SK-N-SH (cell line): Measurements from ENCODE around the gene H2BK1. TPM values are rescaled to one million over a fixed set of nuclear protein-coding genes. Genes with fewer than 3 reads are reported as not detected.

ENCODE experiments used
- CTCF ChIA-PET: fragments of 300-600, 350-600 bp; formaldehyde crosslinking; extraction: SDS; loops from one replicate; lab custom pipeline; 2021; lab: Yijun Ruan, JAX
- POLR2A ChIA-PET: fragments of 350-600 bp; sonication (Branson Sonifier 250); formaldehyde crosslinking; extraction: SDS; loops from one replicate; lab custom pipeline; 2020; ENCODE audit warnings: antibody characterized with exemption, inconsistent platforms; lab: Yijun Ruan, JAX
- DNase-seq: peaks from one replicate; pipeline ENCODE4 v3.0.0; 2012
- H2AFZ ChIP-seq: fragments of 200-600 bp; sonication (generic); 2 replicates; pipeline ENCODE4 v1.8.1; 2016; ENCODE audit warnings: antibody characterized with exemption, mild to moderate bottlenecking, low read depth
- H3F3A ChIP-seq: fragments of 200-600 bp; sonication (generic); replicated peaks from 2 replicates; pipeline ENCODE3; 2016; ENCODE audit warnings: antibody characterized with exemption, mild to moderate bottlenecking; ENCODE audit not compliant: insufficient read depth
- H3K27ac ChIP-seq, 2 experiments: fragments of 200-500 bp in 1 of 2; fragments of 200-600 bp in 1 of 2; sonication (Bioruptor generic) in 1 of 2; sonication (generic), shearing (Covaris generic) in 1 of 2; 2 replicates each; pipeline versions ENCODE4 v1.5.1 to v1.6.1; 2014 to 2016; ENCODE audit warnings: low read depth in 2 of 2, inconsistent platforms in 1 of 2, low read length in 1 of 2, mild to moderate bottlenecking in 1 of 2, mixed read lengths in 1 of 2
- H3K27me3 ChIP-seq: fragments of 200-600 bp; sonication (generic), shearing (Covaris generic); 2 replicates; pipeline ENCODE4 v1.6.1; 2016; ENCODE audit warnings: mixed run types; ENCODE audit not compliant: insufficient read depth
- H3K36me3 ChIP-seq, 2 experiments: fragments of 200-500 bp in 1 of 2; fragments of 200-600 bp in 1 of 2; sonication (Bioruptor generic) in 1 of 2; sonication (generic) in 1 of 2; replicated peaks in 1 of 2; 2 replicates each; pipeline versions ENCODE3 to v1.5.1; 2014 to 2016; ENCODE audit warnings: low read length in 1 of 2, mild to moderate bottlenecking in 1 of 2; ENCODE audit not compliant: insufficient read depth in 2 of 2, control insufficient read depth in 1 of 2
- H3K4me1 ChIP-seq, 2 experiments: fragments of 200-500 bp in 1 of 2; fragments of 200-600 bp in 1 of 2; sonication (Bioruptor generic) in 1 of 2; sonication (generic), shearing (Covaris generic) in 1 of 2; 2 replicates each; pipeline versions ENCODE4 v1.5.1 to v1.6.1; 2014 to 2016; ENCODE audit warnings: low read depth in 1 of 2, low read length in 1 of 2, mixed run types in 1 of 2; ENCODE audit not compliant: insufficient read depth in 2 of 2, control insufficient read depth in 1 of 2
- H3K4me2 ChIP-seq: fragments of 200-600 bp; sonication (generic), shearing (Covaris generic); 2 replicates; pipeline ENCODE4 v1.6.1; 2017; ENCODE audit warnings: mixed run types
- H3K4me3 ChIP-seq, 2 experiments: fragments of 200-500 bp in 1 of 2; fragments of 200-600 bp in 1 of 2; sonication (Bioruptor generic) in 1 of 2; sonication (generic), shearing (Covaris generic) in 1 of 2; 2 replicates each; pipeline versions ENCODE4 v1.5.1 to v1.8.1; 2014 to 2016; ENCODE audit warnings: low read depth in 2 of 2, inconsistent platforms in 1 of 2, low read length in 1 of 2, mild to moderate bottlenecking in 1 of 2, mixed read lengths in 1 of 2, moderate library complexity in 1 of 2
- H3K79me2 ChIP-seq: fragments of 200-600 bp; sonication (generic); 2 replicates; pipeline ENCODE4 v1.8.1; 2017; ENCODE audit warnings: mild to moderate bottlenecking; ENCODE audit not compliant: insufficient read depth
- H3K9ac ChIP-seq: fragments of 200-600 bp; sonication (generic); 2 replicates; pipeline ENCODE4 v1.6.1; 2017; ENCODE audit warnings: mixed run types
- H3K9me2 ChIP-seq: fragments of 200-600 bp; sonication (generic); 2 replicates; pipeline ENCODE4 v1.6.1; 2017; ENCODE audit warnings: mixed run types
- H3K9me3 ChIP-seq: fragments of 200-600 bp; sonication (generic); 2 replicates; pipeline ENCODE4 v1.6.1; 2017; ENCODE audit warnings: mixed run types, mild to moderate bottlenecking, moderate library complexity
- H4K20me1 ChIP-seq: fragments of 200-600 bp; sonication (generic); 2 replicates; pipeline ENCODE4 v1.6.1; 2017; ENCODE audit warnings: mild to moderate bottlenecking, mixed run types; ENCODE audit not compliant: insufficient read depth
- CHD2 ChIP-seq: fragments of 150-350 bp; IDR thresholded peaks from 2 replicates; pipeline ENCODE4 v1.6.1; 2018; ENCODE audit warnings: low read length; ENCODE audit not compliant: partially characterized antibody
- JUND ChIP-seq: IDR thresholded peaks from 2 replicates; pipeline ENCODE4 v1.4.0; 2012
- MEF2A ChIP-seq: IDR thresholded peaks from 2 replicates; pipeline ENCODE4 v1.4.0; 2012; ENCODE audit warnings: low read depth, borderline replicate concordance
- NFIC ChIP-seq: IDR thresholded peaks from 2 replicates; pipeline ENCODE4 v1.4.0; 2012; ENCODE audit warnings: borderline replicate concordance
- POLR2AphosphoS5 ChIP-seq: IDR thresholded peaks from 2 replicates; pipeline ENCODE4 v1.6.1; 2012; ENCODE audit warnings: low read depth, low read length
- SMC3 ChIP-seq: IDR thresholded peaks from 2 replicates; pipeline ENCODE4 v1.6.1; 2012; ENCODE audit warnings: low read depth, low read length, improper control_type of control experiment
- TCF12 ChIP-seq: IDR thresholded peaks from 2 replicates; pipeline ENCODE4 v1.4.0; 2012
- YY1 ChIP-seq: IDR thresholded peaks from 2 replicates; pipeline ENCODE4 v1.4.0; 2012; ENCODE audit warnings: low read depth, mild to moderate bottlenecking
- WGBS: methylation state at CpG from one replicate; pipeline ENCODE4 v1.1.6; 2017; ENCODE audit warnings: low lambda C conversion rate; 5-methylcytosine and 5-hydroxymethylcytosine counted together
- polyA plus RNA-seq, 3 experiments: library from polyadenylated mRNA; depleted of rRNA; stranded (reverse); fragments of >200 nt; gene quantifications; 2 replicates each; pipeline ENCODE4 v1.2.3, GENCODE V29; 2012
- TF ChIP-seq, protein P1 (sequence below): fragments of 200-600 bp; sonication (generic); IDR thresholded peaks from 2 replicates; pipeline ENCODE4 v1.6.1; 2017; ENCODE audit warnings: antibody characterized with exemption, mild to moderate bottlenecking, moderate library complexity
- TF ChIP-seq, protein P2 (sequence below): IDR thresholded peaks from 2 replicates; pipeline ENCODE4 v1.4.0; 2012; ENCODE audit warnings: low read depth, borderline replicate concordance

H2BK1 gene
- polyA plus RNA-seq, 1 of the 3 experiments (the other 2 are of a cell fraction) = not detected

DNA sequence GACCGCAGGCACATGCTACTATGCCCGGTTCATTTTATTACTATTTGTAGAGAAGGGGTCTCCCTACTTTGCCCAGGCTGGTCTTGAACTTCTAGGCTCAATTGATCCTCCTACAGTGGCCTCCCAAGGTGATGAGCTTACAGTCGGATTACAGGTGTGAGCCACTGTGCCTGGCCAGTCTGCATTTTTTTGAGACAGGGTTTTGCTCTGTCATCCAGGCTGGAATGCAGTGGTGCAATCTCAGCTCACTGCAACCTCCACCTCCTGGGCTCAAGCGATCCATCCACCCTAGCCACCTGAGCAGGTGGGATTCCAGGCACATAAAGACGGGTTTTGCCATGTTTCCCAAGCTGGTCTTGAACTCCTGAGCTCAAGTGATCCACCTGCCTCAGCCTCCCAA lies 2.3 kb upstream of the H2BK1 start:
- Histone ChIP-seq H3K9me2 (no peaks in the 10 kb centered on the region), H3K27ac (no peak overlapping the region), H2AFZ (no peak overlapping the region), H3K79me2 (no peaks in the 10 kb centered on the region), H3K27me3 (0 out of 2 replicates have a peak, but pooled peaks cover under 1% of the 10 kb centered on the region), H3F3A (no peaks in the 10 kb centered on the region), H3K4me3 (no peak overlapping the region), H3K9ac (no peak overlapping the region), H3K9me3 (no peaks in the 10 kb centered on the region), H3K36me3 (peaks cover 33 to 46% of the 10 kb centered on the region in 2 experiments), H3K4me1 (no peaks in the 10 kb centered on the region), H3K4me2 (no peak overlapping the region), H4K20me1 (0 out of 2 replicates have a peak, but pooled peaks cover 9% of the 10 kb centered on the region)
- no peak for DNase-seq
- CTCF ChIA-PET = interaction anchor here (0.7 to 2.6 kb wide), 6 partner anchors 11 to 92 kb away, joined by 3 to 11 read pairs (median 6); partner anchors contain the start of genes ABCF2 and ASB10
- no peak for TF ChIP-seq MEF2A
- TF ChIP-seq SMC3 = no peak
- TF ChIP-seq YY1 = no peak
- TF ChIP-seq CHD2 = no peak
- no peak for TF ChIP-seq NFIC
- TF ChIP-seq, protein P1, sequence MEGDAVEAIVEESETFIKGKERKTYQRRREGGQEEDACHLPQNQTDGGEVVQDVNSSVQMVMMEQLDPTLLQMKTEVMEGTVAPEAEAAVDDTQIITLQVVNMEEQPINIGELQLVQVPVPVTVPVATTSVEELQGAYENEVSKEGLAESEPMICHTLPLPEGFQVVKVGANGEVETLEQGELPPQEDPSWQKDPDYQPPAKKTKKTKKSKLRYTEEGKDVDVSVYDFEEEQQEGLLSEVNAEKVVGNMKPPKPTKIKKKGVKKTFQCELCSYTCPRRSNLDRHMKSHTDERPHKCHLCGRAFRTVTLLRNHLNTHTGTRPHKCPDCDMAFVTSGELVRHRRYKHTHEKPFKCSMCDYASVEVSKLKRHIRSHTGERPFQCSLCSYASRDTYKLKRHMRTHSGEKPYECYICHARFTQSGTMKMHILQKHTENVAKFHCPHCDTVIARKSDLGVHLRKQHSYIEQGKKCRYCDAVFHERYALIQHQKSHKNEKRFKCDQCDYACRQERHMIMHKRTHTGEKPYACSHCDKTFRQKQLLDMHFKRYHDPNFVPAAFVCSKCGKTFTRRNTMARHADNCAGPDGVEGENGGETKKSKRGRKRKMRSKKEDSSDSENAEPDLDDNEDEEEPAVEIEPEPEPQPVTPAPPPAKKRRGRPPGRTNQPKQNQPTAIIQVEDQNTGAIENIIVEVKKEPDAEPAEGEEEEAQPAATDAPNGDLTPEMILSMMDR = no peak
- TF ChIP-seq, protein P2, sequence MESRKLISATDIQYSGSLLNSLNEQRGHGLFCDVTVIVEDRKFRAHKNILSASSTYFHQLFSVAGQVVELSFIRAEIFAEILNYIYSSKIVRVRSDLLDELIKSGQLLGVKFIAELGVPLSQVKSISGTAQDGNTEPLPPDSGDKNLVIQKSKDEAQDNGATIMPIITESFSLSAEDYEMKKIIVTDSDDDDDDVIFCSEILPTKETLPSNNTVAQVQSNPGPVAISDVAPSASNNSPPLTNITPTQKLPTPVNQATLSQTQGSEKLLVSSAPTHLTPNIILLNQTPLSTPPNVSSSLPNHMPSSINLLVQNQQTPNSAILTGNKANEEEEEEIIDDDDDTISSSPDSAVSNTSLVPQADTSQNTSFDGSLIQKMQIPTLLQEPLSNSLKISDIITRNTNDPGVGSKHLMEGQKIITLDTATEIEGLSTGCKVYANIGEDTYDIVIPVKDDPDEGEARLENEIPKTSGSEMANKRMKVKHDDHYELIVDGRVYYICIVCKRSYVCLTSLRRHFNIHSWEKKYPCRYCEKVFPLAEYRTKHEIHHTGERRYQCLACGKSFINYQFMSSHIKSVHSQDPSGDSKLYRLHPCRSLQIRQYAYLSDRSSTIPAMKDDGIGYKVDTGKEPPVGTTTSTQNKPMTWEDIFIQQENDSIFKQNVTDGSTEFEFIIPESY = no peak
- no peak for TF ChIP-seq POLR2AphosphoS5
- POLR2A ChIA-PET = interaction anchor here (0.9 to 1.1 kb wide), 2 partner anchors 11 to 31 kb away, joined by 3 read pairs; no protein-coding TSS in a partner anchor
- 91% methylated on average over 5 of the region's 5 CpGs for WGBS

DNA sequence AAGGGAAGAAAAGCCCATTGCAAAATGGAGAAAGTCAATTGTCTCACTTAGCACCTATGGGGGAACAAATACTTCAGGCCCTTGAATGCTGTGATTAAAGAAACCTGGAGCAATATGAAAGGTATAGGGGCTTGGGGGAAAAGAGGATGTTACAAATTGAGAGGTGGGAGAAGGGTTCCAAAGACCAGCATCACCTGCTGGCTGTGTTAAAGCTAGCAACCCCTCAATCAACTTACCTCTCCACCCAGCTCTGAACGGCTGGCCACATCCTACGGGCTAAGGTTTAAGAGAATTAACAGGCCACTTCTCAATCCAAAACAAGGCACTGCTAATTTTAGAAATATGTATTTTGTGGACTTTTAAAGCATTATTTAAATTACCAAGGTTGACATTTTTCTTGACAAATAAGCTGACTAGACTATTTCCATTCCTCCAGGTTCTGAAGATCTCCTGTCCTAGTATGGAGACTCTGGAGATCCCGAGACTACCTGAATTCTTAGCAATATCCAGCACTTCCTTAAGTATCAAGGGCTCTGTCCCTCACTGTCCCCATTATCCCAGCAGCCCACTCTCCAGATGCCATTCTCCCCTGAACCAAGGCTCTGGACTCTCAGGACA lies 976 bp upstream of the H2BK1 start:
- H3K4me2 ChIP-seq = no peak overlapping the region
- TF ChIP-seq JUND (no peak), TCF12 (no peak)
- no peak overlapping the region for H3K4me3 ChIP-seq
- H4K20me1 ChIP-seq = 0 out of 2 replicates have a peak, but pooled peaks cover 9% of the 10 kb centered on the region
- H3K9me2 ChIP-seq = no peaks in the 10 kb centered on the region
- peaks cover 6% of the 10 kb centered on the region; the same call in 1 of the 2 replicates for H3K27me3 ChIP-seq
- no peak for DNase-seq
- peaks cover 25 to 36% of the 10 kb centered on the region in 2 experiments for H3K36me3 ChIP-seq
- H3F3A ChIP-seq = no peaks in the 10 kb centered on the region
- H3K9me3 ChIP-seq = no peaks in the 10 kb centered on the region
- no peak overlapping the region for H3K9ac ChIP-seq
- 87% methylated on average over 3 of the region's 3 CpGs for WGBS
- H3K4me1 ChIP-seq = no peaks in the 10 kb centered on the region
- ChIA-PET CTCF (interaction anchor here (0.8 to 2.2 kb wide), 5 partner anchors 12 to 87 kb away, joined by 3 to 6 read pairs (median 3); no protein-coding TSS in a partner anchor), POLR2A (interaction anchor here (1.5 kb wide), 1 partner anchor 16 kb away, joined by 5 read pairs; the partner anchor contains the start of gene ABCF2)
- H3K27ac ChIP-seq = no peak overlapping the region
- no peak overlapping the region for H2AFZ ChIP-seq
- no peaks in the 10 kb centered on the region for H3K79me2 ChIP-seq
